Chondrocyte (in vitro differentiated cells): Measurements from ENCODE around the gene KRT14. TPM values are rescaled to one million over a fixed set of nuclear protein-coding genes. Genes with fewer than 3 reads are reported as not detected.

Source experiments
- DNase-seq: peaks from one replicate; pipeline ENCODE4 v3.0.0; 2021; ENCODE audit warnings: mixed read lengths, low spot score
- H3K27ac Mint-ChIP-seq: one replicate; pipeline ENCODE4 v1.8.0; 2021; ENCODE audit warnings: mild to moderate bottlenecking, moderate library complexity, mixed read lengths; ENCODE audit not compliant: unreplicated experiment
- H3K27me3 Mint-ChIP-seq: 2 replicates; pipeline ENCODE4 v1.8.0; 2021; ENCODE audit warnings: low read depth, mixed read lengths
- H3K36me3 Mint-ChIP-seq: 2 replicates; pipeline ENCODE4 v1.8.0; 2021; ENCODE audit warnings: low read depth, mixed read lengths
- H3K4me1 Mint-ChIP-seq: 2 replicates; pipeline ENCODE4 v1.8.0; 2021; ENCODE audit warnings: low read depth, mild to moderate bottlenecking, mixed read lengths
- H3K4me3 Mint-ChIP-seq: one replicate; pipeline ENCODE4 v1.8.0; 2021; ENCODE audit warnings: mild to moderate bottlenecking, moderate library complexity, mixed read lengths; ENCODE audit not compliant: unreplicated experiment
- H3K9me3 Mint-ChIP-seq: 2 replicates; pipeline ENCODE4 v1.8.0; 2021; ENCODE audit warnings: low read depth, mixed read lengths
- CTCF ChIP-seq: fragments of 200-600 bp; sonication (generic); IDR thresholded peaks from 2 replicates; pipeline ENCODE4 v1.5.0; 2021; ENCODE audit warnings: antibody characterized with exemption, mild to moderate bottlenecking, moderate library complexity
- total RNA-seq: library from RNA; stranded (reverse); gene quantifications from 3 replicates; pipeline ENCODE4 v1.2.1, GENCODE V29; 2021

Gene KRT14
- total RNA-seq, 1 donor from 2014 or later = 0.32 TPM

- Mint-ChIP-seq H3K27me3 (peaks cover 7% of the 10 kb centered on the region), H3K9me3 (no peaks in the 10 kb centered on the region), H3K27ac (no peak overlapping the region), H3K4me3 (no peak overlapping the region), H3K4me1 (peaks cover 12% of the 10 kb centered on the region), H3K36me3 (no peaks in the 10 kb centered on the region)
- DNase-seq = peak; percentile 75
- TF ChIP-seq CTCF = no peak
Measured at GRCh38 chr17:41535764-41536481, 50.8 kb downstream of the KRT14 start.

- Mint-ChIP-seq H3K4me3 (no peak overlapping the region), H3K27me3 (peaks cover 7% of the 10 kb centered on the region), H3K27ac (no peak overlapping the region), H3K4me1 (peaks cover 12% of the 10 kb centered on the region), H3K9me3 (no peaks in the 10 kb centered on the region), H3K36me3 (no peaks in the 10 kb centered on the region)
- peak; percentile 56 for DNase-seq
- no peak for TF ChIP-seq CTCF
Measured at GRCh38 chr17:41534899-41535546, 51.7 kb downstream of the KRT14 start.

GRCh38 chr17:41533613-41534012, 53.1 kb downstream of the KRT14 start:
- Mint-ChIP-seq H3K9me3 (no peaks in the 10 kb centered on the region), H3K36me3 (no peaks in the 10 kb centered on the region), H3K27me3 (peaks cover 17% of the 10 kb centered on the region), H3K4me3 (no peak overlapping the region), H3K4me1 (peaks cover 7% of the 10 kb centered on the region), H3K27ac (no peak overlapping the region)
- DNase-seq = peak; percentile 2
- no peak for TF ChIP-seq CTCF

- Mint-ChIP-seq H3K27me3 (peaks cover 22% of the 10 kb centered on the region), H3K4me3 (no peak overlapping the region), H3K27ac (no peak overlapping the region), H3K9me3 (no peaks in the 10 kb centered on the region), H3K36me3 (no peaks in the 10 kb centered on the region), H3K4me1 (peaks cover 5% of the 10 kb centered on the region)
- peak; percentile 10 for DNase-seq
- no peak for TF ChIP-seq CTCF
Measured at GRCh38 chr17:41532947-41533570, 53.6 kb downstream of the KRT14 start.

Other genes starting within 250 kb of the KRT14 start
- not detected in 3 replicates for gene KRT33A, start 236.1 kb downstream of the KRT14 start, total RNA-seq
- gene KRT33B, start 217.1 kb downstream of the KRT14 start, total RNA-seq = not detected in 3 replicates
- not detected in 3 replicates for gene KRT34, start 204.6 kb downstream of the KRT14 start, total RNA-seq
- not detected in 3 replicates for gene KRT31, start 189.3 kb downstream of the KRT14 start, total RNA-seq
- not detected in 3 replicates for gene KRT37, start 162.3 kb downstream of the KRT14 start, total RNA-seq
- not detected in 3 replicates for gene KRT38, start 145.9 kb downstream of the KRT14 start, total RNA-seq
- gene KRT32, start 119.5 kb downstream of the KRT14 start, total RNA-seq = not detected in 3 replicates
- gene KRT35, start 105.7 kb downstream of the KRT14 start, total RNA-seq = not detected in 3 replicates
- not detected in 3 replicates for gene KRT36, start 97.0 kb downstream of the KRT14 start, total RNA-seq
- not detected in 3 replicates for gene KRT13, start 81.3 kb downstream of the KRT14 start, total RNA-seq
- not detected in 3 replicates for gene KRT15, start 68.0 kb downstream of the KRT14 start, total RNA-seq
- gene KRT19, start 58.6 kb downstream of the KRT14 start, total RNA-seq = 1.3 to 1.7 TPM in 2 of 3 replicates, not detected in the other
- gene KRT9, start 14.8 kb downstream of the KRT14 start, total RNA-seq = not detected in 3 replicates
- gene KRT16, start 25.9 kb upstream of the KRT14 start, total RNA-seq = 3.9 to 5.9 TPM (median 5.5 TPM) in 3 replicates
- 183 to 261 TPM (median 258 TPM) in 3 replicates for gene KRT17, start 37.7 kb upstream of the KRT14 start, total RNA-seq
- gene EIF1, start 102.0 kb upstream of the KRT14 start, total RNA-seq = 572 to 1,015 TPM (median 990 TPM) in 3 replicates
- not detected in 3 replicates for gene GAST, start 125.4 kb upstream of the KRT14 start, total RNA-seq
- not detected in 3 replicates for gene HAP1, start 147.7 kb upstream of the KRT14 start, total RNA-seq
- gene JUP, start 199.8 kb upstream of the KRT14 start, total RNA-seq = 8.1 to 22.0 TPM (median 18.8 TPM) in 3 replicates
- gene P3H4, start 225.1 kb upstream of the KRT14 start, total RNA-seq = 83.8 to 109 TPM (median 84.8 TPM) in 3 replicates
- gene FKBP10, start 226.1 kb upstream of the KRT14 start, total RNA-seq = 557 to 584 TPM (median 567 TPM) in 3 replicates
- 39.8 to 52.4 TPM (median 47.8 TPM) in 3 replicates for gene NT5C3B, start 249.3 kb upstream of the KRT14 start, total RNA-seq